Endothelial cell of umbilical vein (primary cell): ENCODE results near the gene LYZL4. TPM values are rescaled to one million over a fixed set of nuclear protein-coding genes. Genes with fewer than 3 reads are reported as not detected.

ENCODE experiments used
- BruUV-seq: library from RNA; stranded (reverse); fragments of 400-500 nt; replicated peaks from 2 replicates; lab custom pipeline; 2021; lab: Mats Ljungman, UMichigan
- CTCF ChIA-PET: fragments of 300-600, 350-600 bp; sonication (Branson Sonifier 250); formaldehyde crosslinking; loops from one replicate; lab custom pipeline; 2021; ENCODE audit warnings: antibody characterized with exemption, inconsistent platforms; lab: Charles Lee
- POLR2A ChIA-PET: fragments of 300-600, 350-600 bp; sonication (Branson Sonifier 250); formaldehyde crosslinking; loops from one replicate; lab custom pipeline; 2021; ENCODE audit warnings: antibody characterized with exemption, inconsistent platforms; lab: Charles Lee
- DNase-seq: peaks from one replicate; pipeline ENCODE4 v3.0.0-alpha.2; 2011; ENCODE audit warnings: low read depth, low spot score
- FAIRE-seq: peaks from 2 replicates; lab custom pipeline; 2011; peaks lifted over from hg19 to GRCh38; lab: Jason Lieb, UNC
- H2AFZ ChIP-seq: 2 replicates; pipeline ENCODE4 v1.6.0; 2012; ENCODE audit warnings: low read depth, low read length, control low read depth, inconsistent platforms
- H3K27ac ChIP-seq: 2 replicates; pipeline ENCODE4 v1.5.1; 2011; ENCODE audit warnings: low read depth, mild to moderate bottlenecking, control low read depth, low read length, moderate library complexity; ENCODE audit not compliant: insufficient read depth
- H3K27me3 ChIP-seq, 2 experiments: 2 replicates each; pipeline versions ENCODE4 v1.6.0 to v1.6.1; 2011; ENCODE audit warnings: low read length in 2 of 2, mixed read lengths in 1 of 2; ENCODE audit not compliant: control insufficient read depth in 2 of 2, insufficient read depth in 2 of 2
- H3K36me3 ChIP-seq, 2 experiments: 2 replicates in 1 of 2; 3 replicates in 1 of 2; pipeline ENCODE4 v1.5.1; 2011; ENCODE audit warnings: low read length in 2 of 2, mild to moderate bottlenecking in 1 of 2, moderate library complexity in 1 of 2; ENCODE audit not compliant: control insufficient read depth in 2 of 2, insufficient read depth in 2 of 2; ENCODE audit errors: extremely low read depth in 1 of 2
- H3K4me1 ChIP-seq: 3 replicates; pipeline ENCODE4 v1.5.1; 2011; ENCODE audit warnings: mild to moderate bottlenecking, low read length; ENCODE audit not compliant: control insufficient read depth, insufficient read depth; ENCODE audit errors: extremely low read depth
- H3K4me2 ChIP-seq: 2 replicates; pipeline ENCODE4 v1.6.1; 2011; ENCODE audit warnings: low read length, control low read depth, mixed read lengths; ENCODE audit not compliant: insufficient read depth
- H3K4me3 ChIP-seq, 3 experiments: fragments of 200-600 bp in 1 of 3; sonication (generic), shearing (Covaris generic) in 1 of 3; replicated peaks in 1 of 3; 2 replicates each; pipeline ENCODE4 v1.5.1; 2011 to 2016; ENCODE audit warnings: control low read depth in 3 of 3, low read length in 3 of 3, mild to moderate bottlenecking in 2 of 3, inconsistent platforms in 1 of 3, low read depth in 1 of 3, moderate library complexity in 1 of 3; ENCODE audit not compliant: insufficient read depth in 1 of 3
- H3K79me2 ChIP-seq: 2 replicates; pipeline ENCODE4 v1.6.0; 2012; ENCODE audit warnings: low read length, inconsistent platforms; ENCODE audit not compliant: control insufficient read depth, insufficient read depth
- H3K9ac ChIP-seq: replicated peaks from 2 replicates; pipeline ENCODE3; 2011; ENCODE audit warnings: low read length, control low read depth; ENCODE audit not compliant: insufficient read depth; ENCODE audit errors: extremely low read depth
- H3K9me1 ChIP-seq: replicated peaks from 3 replicates; pipeline ENCODE4 v1.6.0; 2011; ENCODE audit warnings: mild to moderate bottlenecking, low read length; ENCODE audit not compliant: control insufficient read depth, insufficient read depth; ENCODE audit errors: extremely low read depth
- H3K9me3 ChIP-seq: replicated peaks from 2 replicates; pipeline ENCODE4 v1.5.1; 2012; ENCODE audit warnings: low read length, inconsistent platforms; ENCODE audit not compliant: control insufficient read depth, insufficient read depth
- H4K20me1 ChIP-seq: replicated peaks from 2 replicates; pipeline ENCODE3; 2011; ENCODE audit warnings: mild to moderate bottlenecking, low read length; ENCODE audit not compliant: control insufficient read depth, insufficient read depth; ENCODE audit errors: extremely low read depth
- CTCF ChIP-seq, 2 donors: IDR thresholded peaks; 1 replicate in 1 of 2; 2 replicates in 1 of 2; pipeline ENCODE4 v1.5.1; 2011; ENCODE audit warnings: low read length in 2 of 2, mild to moderate bottlenecking in 2 of 2, moderate library complexity in 2 of 2, control low read depth in 1 of 2, inconsistent platforms in 1 of 2, low read depth in 1 of 2; ENCODE audit not compliant: insufficient read depth in 1 of 2; ENCODE audit errors: extremely low read depth in 1 of 2
- EZH2 ChIP-seq: IDR thresholded peaks from 2 replicates; pipeline ENCODE4 v1.6.1; 2012; ENCODE audit warnings: borderline replicate concordance, low read depth, mild to moderate bottlenecking, moderate library complexity, low read length, inconsistent platforms; ENCODE audit not compliant: severe bottlenecking
- FOS ChIP-seq: IDR thresholded peaks from 2 replicates; pipeline ENCODE4 v1.6.1; 2011; ENCODE audit warnings: mild to moderate bottlenecking, low read length, moderate library complexity, borderline replicate concordance; ENCODE audit not compliant: insufficient read depth
- GATA2 ChIP-seq: IDR thresholded peaks from 2 replicates; pipeline ENCODE4 v1.7.0; 2011; ENCODE audit warnings: low read depth, mild to moderate bottlenecking, moderate library complexity, mixed read lengths, low read length; ENCODE audit not compliant: insufficient read length, insufficient read depth
- JUN ChIP-seq: IDR thresholded peaks from 2 replicates; pipeline ENCODE4 v1.6.1; 2011; ENCODE audit warnings: borderline replicate concordance, low read depth; ENCODE audit not compliant: insufficient read length, insufficient read depth
- MAX ChIP-seq: IDR thresholded peaks from 2 replicates; pipeline ENCODE4 v1.6.1; 2011; ENCODE audit not compliant: insufficient read depth, insufficient read length
- MYC ChIP-seq: IDR thresholded peaks from one replicate; pipeline ENCODE4 v1.6.1; 2011; ENCODE audit warnings: mild to moderate bottlenecking, low read depth, low read length
- POLR2A ChIP-seq: IDR thresholded peaks from 2 replicates; pipeline ENCODE4 v1.6.1; 2012; ENCODE audit warnings: low read depth, mild to moderate bottlenecking, control low read depth, low read length
- POLR2AphosphoS5 ChIP-seq: IDR thresholded peaks from 2 replicates; pipeline ENCODE4 v1.6.1; 2012; ENCODE audit warnings: low read depth, mild to moderate bottlenecking, control low read depth, low read length, moderate library complexity; ENCODE audit not compliant: insufficient read depth
- dilution Hi-C: fragments of 300-500 bp; cut with MboI; formaldehyde crosslinking; loops from one replicate; pipeline ENCODE4 v1.15.0; 2019; ENCODE audit warnings: low sequenced_read_pairs; ENCODE audit not compliant: extremely low pct_ligation_motif_present
- intact Hi-C: fragments of 100-400 bp; cut with micrococcal nuclease; formaldehyde crosslinking; loops from one replicate; pipeline ENCODE4 v1.10.0; 2022
- polyA plus RNA-seq, 4 experiments: library from polyadenylated mRNA; depleted of rRNA in 3 of 4; stranded (reverse) in 3 of 4; unstranded in 1 of 4; fragments of >200 nt; gene quantifications; 2 replicates each; pipeline versions ENCODE4 v1.2.1 to v1.2.3, GENCODE V29; 2011 to 2012; ENCODE audit warnings: missing spikeins in 1 of 4
- total RNA-seq: library from RNA; stranded (reverse); gene quantifications from 2 replicates; pipeline ENCODE4 v1.2.3, GENCODE V29; 2021

The LYZL4 gene
- total and polyA plus RNA-seq, 2 donors (not counting 3 experiments of a cell fraction or from before 2014, with no cell fraction given), result 0.41 TPM; not detected in 1

- no peaks in the 10 kb centered on the region for H3K4me1 ChIP-seq
- H3K36me3 ChIP-seq, result no peaks in the 10 kb centered on the region
- no peak overlapping the region for H3K4me3 ChIP-seq
- intact Hi-C loops (no loop called here), dilution Hi-C loops (no loop called here)
- no peak for FAIRE-seq
- H4K20me1 ChIP-seq, result no peaks in the 10 kb centered on the region
- POLR2A ChIA-PET, result no interaction called here
- no peak for TF ChIP-seq JUN
- no peak for TF ChIP-seq POLR2AphosphoS5
- no peak for TF ChIP-seq MYC
- no peak for TF ChIP-seq CTCF (IDR thresholded peaks at IDR 0.05; ENCODE audit: extremely low read depth in 1 of 2, insufficient read depth in 1 of 2, low read depth in 1 of 2, low read length in 2 of 2)
- no peak for TF ChIP-seq MAX
- no peak for TF ChIP-seq GATA2
- TF ChIP-seq EZH2, result no peak
- TF ChIP-seq POLR2A, result no peak
- no peak for TF ChIP-seq FOS
- H2AFZ ChIP-seq, result no peak overlapping the region
- no peak for DNase-seq
- no peaks in the 10 kb centered on the region for H3K27me3 ChIP-seq
- no peak overlapping the region for H3K4me2 ChIP-seq
- H3K9me3 ChIP-seq, result no peaks in the 10 kb centered on the region
- CTCF ChIA-PET, result no interaction called here
- H3K79me2 ChIP-seq, result no peaks in the 10 kb centered on the region
- H3K9ac ChIP-seq, result no peak overlapping the region
- BruUV-seq, result no TSS peak
- no peaks in the 10 kb centered on the region for H3K9me1 ChIP-seq
- H3K27ac ChIP-seq, result no peak overlapping the region
These were observed 6.7 kb downstream of the LYZL4 start for GRCh38 chr3:42403737-42404136.
